ENCODE measurements around the gene PDE1C.

GRCh38 chr7:31878875-31879274 is 191.3 kb downstream of the PDE1C start:
- TF ChIP-seq CTCF (conservative IDR thresholded peaks at IDR 0.05; ENCODE audit: low read depth, low read length) (no peak), CEBPB (IDR thresholded peaks at IDR 0.05; ENCODE audit: low read depth, low read length) (no peak), POLR2A (IDR thresholded peaks at IDR 0.05; ENCODE audit: low read depth, low read length) (no peak)

Measured in IMR-90 (cell line).